HG03045 (cell line): Measurements from ENCODE around the gene ICOS.
"Not testable (repeated sequence)": the region's sequence is repeated elsewhere in the genome, so short reads cannot be mapped to it uniquely, and the experiment has no call there.

Experiments
- ATAC-seq: cut with Tn5 transposase; IDR thresholded peaks from one replicate; pipeline ENCODE4 v1.9.1; 2021; ENCODE audit warnings: mild to moderate bottlenecking, moderate library complexity; ENCODE audit not compliant: unreplicated experiment

Gene ICOS

GRCh38 chr2:203972066-203972465 is 35.5 kb downstream of the ICOS start:
- no peak for ATAC-seq

GRCh38 chr2:203973000-203973399 is 36.4 kb downstream of the ICOS start:
- no peak for ATAC-seq

- ATAC-seq, result no peak
Observed at GRCh38 chr2:203973676-203974075, 37.1 kb downstream of the ICOS start.

- ATAC-seq, result no peak
Observed at GRCh38 chr2:203975912-203976311, 39.3 kb downstream of the ICOS start.

GRCh38 chr2:203982276-203982675 is 45.7 kb downstream of the ICOS start:
- no peak for ATAC-seq

- no peak for ATAC-seq
Observed at GRCh38 chr2:203983064-203983715, 46.6 kb downstream of the ICOS start.

- ATAC-seq, result not testable (repeated sequence)
Observed at GRCh38 chr2:203985978-203986377, 49.4 kb downstream of the ICOS start.

- no peak for ATAC-seq
Observed at GRCh38 chr2:203987959-203988358, 51.4 kb downstream of the ICOS start.

GRCh38 chr2:203988500-203989260 is 52.1 kb downstream of the ICOS start:
- no peak for ATAC-seq

GRCh38 chr2:203989521-203989920 is 53.0 kb downstream of the ICOS start:
- no peak for ATAC-seq

- ATAC-seq, result no peak
Observed at GRCh38 chr2:203992509-203992908, 55.9 kb downstream of the ICOS start.

- no peak for ATAC-seq
Observed at GRCh38 chr2:203993011-203993410, 56.4 kb downstream of the ICOS start.

GRCh38 chr2:203993560-203993959 is 57.0 kb downstream of the ICOS start:
- ATAC-seq, result no peak

- no peak for ATAC-seq
Observed at GRCh38 chr2:203994735-203995134, 58.2 kb downstream of the ICOS start.

- ATAC-seq, result no peak
Observed at GRCh38 chr2:203996692-203997091, 60.1 kb downstream of the ICOS start.

- peak; percentile 64 for ATAC-seq
Observed at GRCh38 chr2:203997481-203997880, 60.9 kb downstream of the ICOS start.

GRCh38 chr2:203997980-203998809 is 61.6 kb downstream of the ICOS start:
- ATAC-seq, result no peak

GRCh38 chr2:203999835-204000234 is 63.3 kb downstream of the ICOS start:
- no peak for ATAC-seq

GRCh38 chr2:204000446-204000845 is 63.9 kb downstream of the ICOS start:
- no peak for ATAC-seq

GRCh38 chr2:204003276-204003990 is 66.9 kb downstream of the ICOS start:
- no peak for ATAC-seq

GRCh38 chr2:204004912-204005311 is 68.3 kb downstream of the ICOS start:
- ATAC-seq, result no peak
